Gastroesophageal sphincter (tissue), 3 donors: ENCODE data around the gene JARID2.

Source experiments
- CTCF ChIP-seq, 4 experiments: fragments of 200-600 bp in 2 of 4; fragments of 450-650 bp in 2 of 4; sonication (generic) in 1 of 4; IDR thresholded peaks; one replicate each; pipeline ENCODE4 v1.5.1; 2017 to 2019; ENCODE audit warnings: antibody characterized with exemption in 4 of 4, mild to moderate bottlenecking in 2 of 4, moderate library complexity in 2 of 4
- POLR2A ChIP-seq, 2 donors: fragments of 450-650 bp; IDR thresholded peaks; one replicate each; pipeline ENCODE4 v1.6.1; 2017; ENCODE audit warnings: antibody characterized with exemption in 2 of 2, mild to moderate bottlenecking in 2 of 2, moderate library complexity in 1 of 2

DNA sequence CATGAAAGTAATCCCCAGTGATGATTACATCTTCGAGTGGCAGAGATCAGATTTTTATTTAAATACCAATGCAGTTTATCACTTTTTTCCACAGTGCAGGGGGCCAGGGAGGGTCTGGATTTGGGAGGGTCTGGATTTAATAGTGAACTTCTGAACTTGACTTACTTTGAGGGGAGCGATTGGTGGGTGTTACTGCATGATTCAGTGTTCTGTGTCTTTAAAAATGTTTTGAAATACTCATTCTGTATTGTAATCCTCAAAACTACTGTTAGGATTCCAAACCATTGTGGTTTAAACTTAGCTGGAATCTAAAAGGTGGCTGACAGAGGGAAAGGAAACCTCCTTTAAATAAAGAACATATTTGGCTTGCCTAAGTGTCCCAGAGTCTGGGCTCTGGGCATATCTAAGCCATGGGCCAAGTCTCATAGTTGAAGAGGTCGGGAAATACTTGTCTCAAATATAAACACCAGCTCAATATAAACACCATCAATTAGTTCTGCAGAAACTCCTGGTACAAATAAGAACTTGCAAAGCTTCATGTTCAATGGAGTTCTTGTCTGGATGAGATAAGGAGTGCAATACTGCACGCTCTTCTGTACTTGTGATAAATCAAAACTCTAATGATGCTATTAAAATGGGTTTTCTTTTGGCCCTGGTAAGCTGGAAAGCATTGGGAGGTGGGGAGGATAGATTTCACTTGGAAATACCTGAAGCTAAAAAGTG, 14.4 kb downstream of the JARID2 start:
- TF ChIP-seq POLR2A (IDR thresholded peaks at IDR 0.05) (no peak), CTCF (IDR thresholded peaks at IDR 0.05) (no peak)
